HG02763 (cell line): Measurements from ENCODE around the gene DHCR24.
A peak's percentile ranks its signal among the peaks of the same experiment; 100 is the strongest.

Experiments
- ATAC-seq: cut with Tn5 transposase; IDR thresholded peaks from one replicate; pipeline ENCODE4 v1.9.1; 2021; ENCODE audit warnings: mild to moderate bottlenecking, moderate library complexity; ENCODE audit not compliant: unreplicated experiment

The DHCR24 gene

GRCh38 chr1:54865238-54866073, 21.5 kb downstream of the DHCR24 start:
- no peak for ATAC-seq

- ATAC-seq, result no peak
These were observed 22.4 kb downstream of the DHCR24 start for GRCh38 chr1:54864460-54865208.

- no peak for ATAC-seq
These were observed 23.7 kb downstream of the DHCR24 start for GRCh38 chr1:54863267-54863665.

GRCh38 chr1:54861070-54861761, 25.8 kb downstream of the DHCR24 start:
- peak; percentile 51 for ATAC-seq

- ATAC-seq, result no peak
These were observed 27.1 kb downstream of the DHCR24 start for GRCh38 chr1:54859700-54860391.

GRCh38 chr1:54857746-54858561, 29.0 kb downstream of the DHCR24 start:
- no peak for ATAC-seq

- ATAC-seq, result no peak
These were observed 29.9 kb downstream of the DHCR24 start for GRCh38 chr1:54857141-54857540.

- no peak for ATAC-seq
These were observed 32.5 kb downstream of the DHCR24 start for GRCh38 chr1:54854381-54855020.

- no peak for ATAC-seq
These were observed 33.1 kb downstream of the DHCR24 start for GRCh38 chr1:54853793-54854370.

- ATAC-seq, result no peak
These were observed 33.8 kb downstream of the DHCR24 start for GRCh38 chr1:54853096-54853792.

- no peak for ATAC-seq
These were observed 35.0 kb downstream of the DHCR24 start for GRCh38 chr1:54851936-54852524.

GRCh38 chr1:54851406-54851805, 35.6 kb downstream of the DHCR24 start:
- ATAC-seq, result no peak

- no peak for ATAC-seq
These were observed 36.3 kb downstream of the DHCR24 start for GRCh38 chr1:54850737-54851136.

GRCh38 chr1:54850069-54850730, 36.8 kb downstream of the DHCR24 start:
- ATAC-seq, result no peak

GRCh38 chr1:54849219-54850068, 37.6 kb downstream of the DHCR24 start:
- ATAC-seq, result no peak

GRCh38 chr1:54848134-54848948, 38.7 kb downstream of the DHCR24 start:
- no peak for ATAC-seq
